SJCRH30 (cell line): ENCODE measurements around the gene WDR44. TPM values are rescaled to one million over a fixed set of nuclear protein-coding genes. Genes with fewer than 3 reads are reported as not detected.

ENCODE experiments used
- total RNA-seq: library from RNA; depleted of rRNA; stranded (reverse); fragments of >200 nt; shearing (Covaris generic); gene quantifications from 2 replicates; pipeline ENCODE4 v1.2.3, GENCODE V29; 2014; rRNA removed

The WDR44 gene
- total RNA-seq, 1 experiment from 2014 or later = 17.8 TPM

Other genes starting within 250 kb of the WDR44 start
- 47.0 and 48.3 TPM in 2 replicates for gene KLHL13, start 229.3 kb upstream of the WDR44 start, total RNA-seq
- 17.3 and 18.0 TPM in 2 replicates for gene DOCK11, start 149.7 kb downstream of the WDR44 start, total RNA-seq